ENCODE data around the gene NDUFAF2.

DNA sequence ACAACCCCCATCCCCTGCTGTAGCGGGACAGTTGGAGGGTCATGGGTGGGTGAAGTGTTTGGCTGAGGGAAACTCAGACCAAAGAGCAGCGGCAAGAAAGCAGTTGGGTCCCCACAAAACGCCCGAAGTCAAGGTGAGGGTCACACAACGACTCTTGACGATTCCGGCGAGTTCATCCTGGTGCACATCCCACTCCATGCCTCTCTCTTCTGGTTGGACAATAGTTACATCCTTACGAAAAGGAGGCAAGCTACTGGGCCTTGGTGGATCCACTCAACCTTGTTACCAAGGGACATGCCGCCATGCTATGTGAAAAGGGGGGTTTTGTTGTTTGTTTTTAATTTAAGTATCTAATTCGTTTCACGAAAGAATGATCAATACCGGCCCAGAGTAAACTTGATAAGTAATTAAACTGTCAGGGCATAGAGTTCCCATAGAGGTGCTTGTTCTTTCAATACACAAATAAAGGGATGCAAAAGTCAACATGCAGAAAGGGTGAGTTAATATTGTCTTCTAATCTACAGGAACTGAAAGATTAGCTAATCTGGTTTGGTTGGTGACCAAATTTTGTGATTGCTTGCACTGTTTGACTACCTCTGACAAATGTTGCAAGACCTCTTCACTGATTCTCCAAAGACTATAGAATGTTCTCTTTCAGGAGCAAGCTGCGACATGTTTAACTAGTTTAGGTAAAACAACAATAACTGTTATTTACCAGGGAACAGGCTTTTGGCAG lies 218.0 kb downstream of the NDUFAF2 start:
- TF ChIP-seq, protein P1, sequence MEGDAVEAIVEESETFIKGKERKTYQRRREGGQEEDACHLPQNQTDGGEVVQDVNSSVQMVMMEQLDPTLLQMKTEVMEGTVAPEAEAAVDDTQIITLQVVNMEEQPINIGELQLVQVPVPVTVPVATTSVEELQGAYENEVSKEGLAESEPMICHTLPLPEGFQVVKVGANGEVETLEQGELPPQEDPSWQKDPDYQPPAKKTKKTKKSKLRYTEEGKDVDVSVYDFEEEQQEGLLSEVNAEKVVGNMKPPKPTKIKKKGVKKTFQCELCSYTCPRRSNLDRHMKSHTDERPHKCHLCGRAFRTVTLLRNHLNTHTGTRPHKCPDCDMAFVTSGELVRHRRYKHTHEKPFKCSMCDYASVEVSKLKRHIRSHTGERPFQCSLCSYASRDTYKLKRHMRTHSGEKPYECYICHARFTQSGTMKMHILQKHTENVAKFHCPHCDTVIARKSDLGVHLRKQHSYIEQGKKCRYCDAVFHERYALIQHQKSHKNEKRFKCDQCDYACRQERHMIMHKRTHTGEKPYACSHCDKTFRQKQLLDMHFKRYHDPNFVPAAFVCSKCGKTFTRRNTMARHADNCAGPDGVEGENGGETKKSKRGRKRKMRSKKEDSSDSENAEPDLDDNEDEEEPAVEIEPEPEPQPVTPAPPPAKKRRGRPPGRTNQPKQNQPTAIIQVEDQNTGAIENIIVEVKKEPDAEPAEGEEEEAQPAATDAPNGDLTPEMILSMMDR (IDR thresholded peaks at IDR 0.05; ENCODE audit: insufficient read depth, low read depth, low read length): no peak
- TF ChIP-seq EZH2 (IDR thresholded peaks at IDR 0.05; ENCODE audit: insufficient read depth, low read length): no peak
